Erythroblast (primary cell): Measurements from ENCODE around the gene ZNF385A.

Experiments used
- GATA1 ChIP-seq: IDR thresholded peaks from 2 replicates; pipeline ENCODE4 v1.6.1; 2011; ENCODE audit warnings: low read depth, mild to moderate bottlenecking, control low read depth, low read length, moderate library complexity
- POLR2A ChIP-seq: IDR thresholded peaks from 2 replicates; pipeline ENCODE4 v1.6.1; 2011; ENCODE audit warnings: mild to moderate bottlenecking, low read length

DNA sequence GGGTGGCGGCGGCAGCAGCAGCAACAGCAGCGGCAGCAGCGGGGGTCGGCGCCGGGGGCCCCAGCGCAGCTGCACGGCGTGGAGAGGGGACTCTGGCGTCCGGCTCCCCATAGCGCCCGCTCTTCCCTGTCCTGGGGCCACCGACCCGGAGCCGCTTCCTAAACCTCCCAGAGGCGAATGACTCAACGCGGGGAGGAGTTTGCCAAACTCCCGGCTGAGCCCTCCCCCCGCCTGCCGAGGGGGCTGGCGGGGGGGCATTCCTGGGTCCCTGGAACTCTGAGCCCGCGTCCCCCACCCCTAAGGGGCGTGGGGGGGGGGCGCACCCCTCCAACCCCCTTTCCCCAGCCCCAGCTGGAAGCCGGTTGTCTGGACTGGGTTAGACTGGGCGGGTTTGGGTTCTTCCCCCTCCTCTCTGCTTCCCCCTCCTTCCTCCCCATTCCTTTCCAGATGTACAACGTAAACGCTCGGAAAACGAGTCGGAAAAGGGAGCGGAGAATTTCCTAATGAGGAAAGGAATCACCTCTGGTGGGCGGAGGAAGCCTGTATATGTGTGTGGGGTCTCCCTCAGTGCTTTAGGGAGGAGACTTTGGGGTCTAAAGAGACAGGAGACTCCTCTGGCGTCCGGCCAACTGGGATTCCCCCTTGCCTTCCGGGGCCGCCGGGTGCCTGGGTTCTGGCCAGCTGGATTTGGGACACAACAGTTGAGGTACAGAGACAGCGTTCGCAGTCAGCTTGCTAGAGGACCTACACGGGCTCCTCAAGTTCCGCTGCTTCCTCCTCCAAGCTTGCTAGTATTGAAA, 34.8 kb upstream of the ZNF385A start, which contains the start of gene ITGA5:
- TF ChIP-seq POLR2A (peak; percentile 36), GATA1 (no peak)
